ENCODE measurements around the gene ZNF579.
"Not testable (repeated sequence)": the region's sequence is repeated elsewhere in the genome, so short reads cannot be mapped to it uniquely, and the experiment has no call there.

DNA sequence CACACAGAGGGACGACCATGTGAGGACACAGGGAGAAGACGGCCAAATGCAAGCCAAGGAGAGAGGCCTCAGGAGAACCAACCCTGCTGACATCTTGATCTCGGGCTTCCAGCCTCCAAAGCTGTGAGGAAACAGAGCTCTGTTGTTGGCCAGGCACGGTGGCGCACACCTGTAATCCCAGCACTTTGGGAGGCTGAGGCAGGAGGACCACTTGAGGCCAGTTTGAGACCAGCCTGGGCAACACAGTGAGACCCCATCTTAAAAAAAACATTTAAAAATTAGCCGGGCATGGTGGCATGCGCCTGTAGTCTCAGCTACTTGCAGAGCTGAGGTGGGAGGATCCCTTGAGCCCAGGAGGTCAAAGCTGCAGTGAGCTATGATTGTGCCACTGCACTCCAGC is 46.4 kb downstream of the ZNF579 start:
- TF ChIP-seq, protein P1, sequence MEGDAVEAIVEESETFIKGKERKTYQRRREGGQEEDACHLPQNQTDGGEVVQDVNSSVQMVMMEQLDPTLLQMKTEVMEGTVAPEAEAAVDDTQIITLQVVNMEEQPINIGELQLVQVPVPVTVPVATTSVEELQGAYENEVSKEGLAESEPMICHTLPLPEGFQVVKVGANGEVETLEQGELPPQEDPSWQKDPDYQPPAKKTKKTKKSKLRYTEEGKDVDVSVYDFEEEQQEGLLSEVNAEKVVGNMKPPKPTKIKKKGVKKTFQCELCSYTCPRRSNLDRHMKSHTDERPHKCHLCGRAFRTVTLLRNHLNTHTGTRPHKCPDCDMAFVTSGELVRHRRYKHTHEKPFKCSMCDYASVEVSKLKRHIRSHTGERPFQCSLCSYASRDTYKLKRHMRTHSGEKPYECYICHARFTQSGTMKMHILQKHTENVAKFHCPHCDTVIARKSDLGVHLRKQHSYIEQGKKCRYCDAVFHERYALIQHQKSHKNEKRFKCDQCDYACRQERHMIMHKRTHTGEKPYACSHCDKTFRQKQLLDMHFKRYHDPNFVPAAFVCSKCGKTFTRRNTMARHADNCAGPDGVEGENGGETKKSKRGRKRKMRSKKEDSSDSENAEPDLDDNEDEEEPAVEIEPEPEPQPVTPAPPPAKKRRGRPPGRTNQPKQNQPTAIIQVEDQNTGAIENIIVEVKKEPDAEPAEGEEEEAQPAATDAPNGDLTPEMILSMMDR (IDR thresholded peaks at IDR 0.05) = not testable (repeated sequence)
- TF ChIP-seq POLR2A (IDR thresholded peaks at IDR 0.05) = not testable (repeated sequence)
